ENCODE data around the gene PGGT1B.
"Not testable (repeated sequence)": the region's sequence is repeated elsewhere in the genome, so short reads cannot be mapped to it uniquely, and the experiment has no call there.

The PGGT1B gene

GRCh38 chr5:115257981-115258380 lies 4.7 kb downstream of the PGGT1B start:
- no peak for DNase-seq

GRCh38 chr5:115249379-115249778 lies 13.3 kb downstream of the PGGT1B start:
- DNase-seq, result not testable (repeated sequence)

GRCh38 chr5:115246361-115246991 lies 16.2 kb downstream of the PGGT1B start:
- DNase-seq, result no peak

- DNase-seq, result no peak
Measured at GRCh38 chr5:115243412-115243811, 19.3 kb downstream of the PGGT1B start.

GRCh38 chr5:115241881-115242642 lies 20.6 kb downstream of the PGGT1B start:
- DNase-seq, result no peak

GRCh38 chr5:115237066-115237465 lies 25.6 kb downstream of the PGGT1B start:
- DNase-seq, result no peak

GRCh38 chr5:115236599-115236998 lies 26.1 kb downstream of the PGGT1B start:
- no peak for DNase-seq

GRCh38 chr5:115231598-115231997 lies 31.1 kb downstream of the PGGT1B start:
- DNase-seq, result no peak

- DNase-seq, result no peak
Measured at GRCh38 chr5:115229606-115230005, 33.1 kb downstream of the PGGT1B start.

GRCh38 chr5:115227281-115227680 lies 35.4 kb downstream of the PGGT1B start:
- no peak for DNase-seq

- no peak for DNase-seq
Measured at GRCh38 chr5:115214541-115214940, 48.1 kb downstream of the PGGT1B start.

- peak; percentile 56 for DNase-seq
Measured at GRCh38 chr5:115209279-115209678, 53.4 kb downstream of the PGGT1B start.

GRCh38 chr5:115202952-115203351 lies 59.7 kb downstream of the PGGT1B start:
- DNase-seq, result no peak

GRCh38 chr5:115196161-115196560 lies 66.5 kb downstream of the PGGT1B start:
- DNase-seq, result no peak

- no peak for DNase-seq
Measured at GRCh38 chr5:115194676-115195075, 68.0 kb downstream of the PGGT1B start.

- no peak for DNase-seq
Measured at GRCh38 chr5:115193295-115193694, 69.4 kb downstream of the PGGT1B start.

GRCh38 chr5:115192098-115192497 lies 70.6 kb downstream of the PGGT1B start:
- DNase-seq, result no peak

- DNase-seq, result no peak
Measured at GRCh38 chr5:115191474-115192031, 71.1 kb downstream of the PGGT1B start.

- DNase-seq, result no peak
Measured at GRCh38 chr5:115190388-115190787, 72.3 kb downstream of the PGGT1B start.

GRCh38 chr5:115189866-115190265 lies 72.8 kb downstream of the PGGT1B start:
- no peak for DNase-seq

GRCh38 chr5:115186794-115187193 lies 75.9 kb downstream of the PGGT1B start:
- no peak for DNase-seq

- no peak for DNase-seq
Measured at GRCh38 chr5:115184770-115185169, 77.9 kb downstream of the PGGT1B start.

- no peak for DNase-seq
Measured at GRCh38 chr5:115181757-115182156, 80.9 kb downstream of the PGGT1B start.

- DNase-seq, result peak; percentile 69
Measured at GRCh38 chr5:115180165-115180709, 82.4 kb downstream of the PGGT1B start.

Data from activated CD8-positive, alpha-beta memory T cell treated with anti-CD3 and anti-CD28 coated beads, Interleukin-2, amount 50 U/mL, for 48 hours (primary cell).